Measurements from ENCODE around the gene TAAR2.
A peak's percentile ranks its signal among the peaks of the same experiment; 100 is the strongest.
"Not testable (repeated sequence)": the region's sequence is repeated elsewhere in the genome, so short reads cannot be mapped to it uniquely, and the experiment has no call there.

The TAAR2 gene

DNA sequence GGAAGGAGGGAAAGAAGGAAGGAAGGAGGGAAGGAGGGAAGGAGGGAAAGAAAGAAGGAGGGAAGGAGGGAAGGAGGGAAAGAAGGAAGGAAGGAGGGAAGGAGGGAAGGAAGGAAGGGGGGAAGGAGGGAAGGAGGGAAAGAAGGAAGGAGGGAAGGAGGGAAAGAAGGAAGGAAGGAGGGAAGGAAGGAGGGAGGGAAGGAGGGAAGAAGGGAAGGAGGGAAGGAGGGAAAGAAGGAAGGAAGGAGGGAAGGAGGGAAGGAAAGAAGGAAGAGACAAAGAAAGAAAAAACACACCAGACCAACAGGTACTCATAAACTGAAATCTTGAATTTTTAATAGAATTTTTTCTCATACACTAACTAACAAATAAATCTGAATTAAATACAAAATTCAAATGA is 23.2 kb downstream of the TAAR2 start:
- TF ChIP-seq ZNF366 (tag by site-specific recombination; conservative IDR thresholded peaks at IDR 0.05) = peak; percentile 85
- H3K4me1 ChIP-seq (ENCODE audit: control insufficient read depth, insufficient read depth, low read length); H3K27ac ChIP-seq (ENCODE audit: extremely low read depth, low read depth, low read length); POLR2A ChIA-PET; H3K4me3 ChIP-seq (ENCODE audit: low read depth, low read length); H3K9me3 ChIP-seq (ENCODE audit: control insufficient read depth, insufficient read depth, low read depth, low read length); H3K36me3 ChIP-seq (ENCODE audit: control insufficient read depth in 2 of 2, insufficient read depth in 1 of 2, low read length in 2 of 2): not testable (repeated sequence)
- CTCF ChIA-PET = interaction anchor here (0.8 kb wide), 1 partner anchor 70 kb away, joined by 3 read pairs; no protein-coding TSS in a partner anchor

DNA sequence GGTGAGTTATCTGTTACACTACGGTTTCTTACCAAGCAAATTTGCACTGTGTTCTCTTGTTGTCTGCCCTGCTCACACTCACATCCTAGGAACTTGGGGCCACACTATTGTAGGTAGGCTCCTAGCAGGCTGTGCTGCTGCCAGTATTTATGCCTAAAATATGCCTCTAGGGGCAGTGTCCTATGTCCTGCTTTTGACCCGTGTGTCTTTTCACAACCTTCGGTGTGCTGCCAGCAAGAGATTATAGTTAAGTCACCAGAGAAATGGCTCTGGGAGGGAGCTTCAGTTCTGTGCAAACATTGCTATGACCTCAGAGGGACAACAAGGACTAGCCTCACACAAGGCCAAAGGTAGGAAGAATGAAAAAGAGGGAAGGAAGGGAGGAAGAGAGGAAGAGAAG is 25.6 kb downstream of the TAAR2 start:
- H3K4me3 ChIP-seq (ENCODE audit: low read depth, low read length) = no peak overlapping the region
- no peak overlapping the region for H3K27ac ChIP-seq (ENCODE audit: extremely low read depth, low read depth, low read length)
- H3K4me1 ChIP-seq (ENCODE audit: control insufficient read depth, insufficient read depth, low read length) = peaks cover 7% of the 10 kb centered on the region; the same call in 1 of the 2 replicates
- ChIA-PET POLR2A (no interaction called here), CTCF (interaction anchor here (0.6 to 2.1 kb wide), 9 partner anchors 8 to 319 kb away, joined by 3 to 10 read pairs (median 3); partner anchors contain the start of gene TAAR6)
- no peak for TF ChIP-seq OSR2 (tag by site-specific recombination; IDR thresholded peaks at IDR 0.05)
- no peak for TF ChIP-seq ZNF571 (tag by site-specific recombination; IDR thresholded peaks at IDR 0.05)
- no peak for TF ChIP-seq ZNF624 (tag by site-specific recombination; IDR thresholded peaks at IDR 0.05)
- TF ChIP-seq ZSCAN16 (tag by site-specific recombination; IDR thresholded peaks at IDR 0.05) = no peak
- no peak for TF ChIP-seq ZNF157 (tag by site-specific recombination; IDR thresholded peaks at IDR 0.05)
- TF ChIP-seq, protein P1, sequence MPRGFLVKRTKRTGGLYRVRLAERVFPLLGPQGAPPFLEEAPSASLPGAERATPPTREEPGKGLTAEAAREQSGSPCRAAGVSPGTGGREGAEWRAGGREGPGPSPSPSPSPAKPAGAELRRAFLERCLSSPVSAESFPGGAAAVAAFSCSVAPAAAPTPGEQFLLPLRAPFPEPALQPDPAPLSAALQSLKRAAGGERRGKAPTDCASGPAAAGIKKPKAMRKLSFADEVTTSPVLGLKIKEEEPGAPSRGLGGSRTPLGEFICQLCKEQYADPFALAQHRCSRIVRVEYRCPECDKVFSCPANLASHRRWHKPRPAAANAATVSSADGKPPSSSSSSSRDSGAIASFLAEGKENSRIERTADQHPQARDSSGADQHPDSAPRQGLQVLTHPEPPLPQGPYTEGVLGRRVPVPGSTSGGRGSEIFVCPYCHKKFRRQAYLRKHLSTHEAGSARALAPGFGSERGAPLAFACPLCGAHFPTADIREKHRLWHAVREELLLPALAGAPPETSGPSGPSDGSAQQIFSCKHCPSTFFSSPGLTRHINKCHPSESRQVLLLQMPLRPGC (tag by site-specific recombination; IDR thresholded peaks at IDR 0.05) = no peak
- TF ChIP-seq KLF9 (tag by site-specific recombination; IDR thresholded peaks at IDR 0.05; ENCODE audit: low read depth) = no peak
- peak; percentile 95 for TF ChIP-seq TRIM28 (IDR thresholded peaks at IDR 0.05; ENCODE audit: borderline replicate concordance, low read length)
- TF ChIP-seq ZNF660 (tag by site-specific recombination; IDR thresholded peaks at IDR 0.05) = no peak
- TF ChIP-seq FEZF1 (tag by site-specific recombination; IDR thresholded peaks at IDR 0.05) = 0 out of 2 replicates have a peak, but pooled peaks have one; percentile 6
- TF ChIP-seq ZNF830 (tag by site-specific recombination; IDR thresholded peaks at IDR 0.05; ENCODE audit: low read depth) = no peak
- no peak for TF ChIP-seq YY1 (tag by site-specific recombination; IDR thresholded peaks at IDR 0.05)
- no peaks in the 10 kb centered on the region; the same call in 1 of the 2 replicates for H3K9me3 ChIP-seq (ENCODE audit: control insufficient read depth, insufficient read depth, low read depth, low read length)
- H3K36me3 ChIP-seq (ENCODE audit: control insufficient read depth in 2 of 2, insufficient read depth in 1 of 2, low read length in 2 of 2) = no peaks in the 10 kb centered on the region

DNA sequence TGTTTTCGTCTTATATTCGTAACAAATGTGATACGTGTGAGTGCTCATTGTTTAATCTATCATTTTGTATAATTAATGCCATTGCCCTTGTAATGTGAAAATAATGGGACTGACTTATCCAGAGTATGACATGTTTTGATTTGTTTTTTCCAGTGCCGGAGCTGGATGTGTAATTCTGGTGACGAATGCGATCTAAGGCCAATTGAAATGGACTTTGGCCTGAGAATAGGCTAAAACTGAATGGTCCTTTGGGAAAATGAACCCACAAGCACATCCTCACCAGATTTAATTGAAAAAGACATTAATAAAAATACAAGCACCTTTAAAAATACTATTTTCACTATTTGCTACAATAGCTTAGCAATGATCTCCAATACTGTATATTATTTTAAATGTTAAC is 27.9 kb downstream of the TAAR2 start:
- ChIA-PET POLR2A (no interaction called here), CTCF (interaction anchor here (0.6 to 1.4 kb wide), 7 partner anchors 19 to 901 kb away, joined by 3 to 6 read pairs (median 3); no protein-coding TSS in a partner anchor)
- no peaks in the 10 kb centered on the region for H3K36me3 ChIP-seq (ENCODE audit: control insufficient read depth in 2 of 2, insufficient read depth in 1 of 2, low read length in 2 of 2)
- no peak for TF ChIP-seq ZSCAN30 (tag by site-specific recombination; IDR thresholded peaks at IDR 0.05)
- no peak for TF ChIP-seq ZNF121 (tag by site-specific recombination; IDR thresholded peaks at IDR 0.05)
- TF ChIP-seq ZNF157 (tag by site-specific recombination; IDR thresholded peaks at IDR 0.05) = no peak
- no peak for TF ChIP-seq KLF7 (tag by site-specific recombination; IDR thresholded peaks at IDR 0.05; ENCODE audit: borderline replicate concordance)
- TF ChIP-seq ZNF366 (tag by site-specific recombination; conservative IDR thresholded peaks at IDR 0.05) = no peak
- no peak overlapping the region for H3K27ac ChIP-seq (ENCODE audit: extremely low read depth, low read depth, low read length)
- H3K4me1 ChIP-seq (ENCODE audit: control insufficient read depth, insufficient read depth, low read length) = no peaks in the 10 kb centered on the region
- no peaks in the 10 kb centered on the region; the same call in 1 of the 2 replicates for H3K9me3 ChIP-seq (ENCODE audit: control insufficient read depth, insufficient read depth, low read depth, low read length)
- H3K4me3 ChIP-seq (ENCODE audit: low read depth, low read length) = no peak overlapping the region

GRCh38 chr6:132592855-132593254 is 31.2 kb downstream of the TAAR2 start:
- TF ChIP-seq SP7 (tag by site-specific recombination; IDR thresholded peaks at IDR 0.05) (no peak), ZNF473 (tag by site-specific recombination; IDR thresholded peaks at IDR 0.05) (no peak), ZNF677 (tag by site-specific recombination; IDR thresholded peaks at IDR 0.05) (no peak), ZNF221 (tag by site-specific recombination; IDR thresholded peaks at IDR 0.05; ENCODE audit: borderline replicate concordance) (no peak), ZNF610 (tag by site-specific recombination; IDR thresholded peaks at IDR 0.05; ENCODE audit: borderline replicate concordance) (no peak), ELK4 (IDR thresholded peaks at IDR 0.05; ENCODE audit: borderline replicate concordance, low read depth, low read length) (no peak)
- CTCF ChIA-PET = no interaction called here

More at GRCh38 chr6:132592855-132593254, 31.2 kb downstream of the TAAR2 start:
- Histone ChIP-seq H3K36me3 (ENCODE audit: control insufficient read depth in 2 of 2, insufficient read depth in 1 of 2, low read length in 2 of 2) (no peaks in the 10 kb centered on the region), H3K4me1 (ENCODE audit: control insufficient read depth, insufficient read depth, low read length) (no peaks in the 10 kb centered on the region), H3K27ac (ENCODE audit: extremely low read depth, low read depth, low read length) (no peak overlapping the region), H3K9me3 (ENCODE audit: control insufficient read depth, insufficient read depth, low read depth, low read length) (no peaks in the 10 kb centered on the region), H3K4me3 (ENCODE audit: low read depth, low read length) (no peak overlapping the region)
- POLR2A ChIA-PET = no interaction called here
